H9 (cell line): ENCODE measurements around the gene ACACB. TPM values are rescaled to one million over a fixed set of nuclear protein-coding genes. Genes with fewer than 3 reads are reported as not detected.

Source experiments
- DNase-seq: peaks from one replicate; pipeline ENCODE4 v3.0.0-alpha.2; 2017
- H2AFZ ChIP-seq: one replicate; pipeline ENCODE4 v1.6.1; 2013; ENCODE audit warnings: mild to moderate bottlenecking, low read length, control low read depth, moderate library complexity
- H2AK5ac ChIP-seq: 2 replicates; pipeline ENCODE4 v1.6.1; 2013; ENCODE audit warnings: low read length, control low read depth, mixed read lengths; ENCODE audit not compliant: insufficient read length
- H2BK120ac ChIP-seq: one replicate; pipeline ENCODE4 v1.6.1; 2013; ENCODE audit warnings: low read depth, mild to moderate bottlenecking, low read length, control low read depth, inconsistent platforms; ENCODE audit not compliant: poor library complexity, severe bottlenecking
- H2BK12ac ChIP-seq: 2 replicates; pipeline ENCODE4 v1.6.1; 2013; ENCODE audit warnings: low read length, control low read depth, mixed read lengths, low read depth; ENCODE audit not compliant: insufficient read length
- H2BK15ac ChIP-seq: 2 replicates; pipeline ENCODE4 v1.6.1; 2013; ENCODE audit warnings: low read depth, low read length, control low read depth
- H2BK20ac ChIP-seq: one replicate; pipeline ENCODE4 v1.6.1; 2013; ENCODE audit warnings: low read depth, mild to moderate bottlenecking, low read length, control low read depth, inconsistent platforms; ENCODE audit not compliant: poor library complexity, severe bottlenecking
- H2BK5ac ChIP-seq: 2 replicates; pipeline ENCODE4 v1.6.1; 2013; ENCODE audit warnings: low read length, control low read depth, mixed read lengths; ENCODE audit not compliant: insufficient read length
- H3K14ac ChIP-seq: 2 replicates; pipeline ENCODE4 v1.6.1; 2013; ENCODE audit warnings: low read length, control low read depth; ENCODE audit not compliant: insufficient read depth
- H3K18ac ChIP-seq: 2 replicates; pipeline ENCODE4 v1.6.1; 2013; ENCODE audit warnings: low read depth, mild to moderate bottlenecking, mixed read lengths, low read length, control low read depth; ENCODE audit not compliant: insufficient read length
- H3K23ac ChIP-seq: 2 replicates; pipeline ENCODE4 v1.6.1; 2013; ENCODE audit warnings: low read length, control low read depth, mixed read lengths, low read depth; ENCODE audit not compliant: insufficient read length
- H3K23me2 ChIP-seq: 2 replicates; pipeline ENCODE4 v1.6.1; 2013; ENCODE audit warnings: low read depth, mild to moderate bottlenecking, mixed read lengths, low read length, control low read depth; ENCODE audit not compliant: insufficient read length, poor library complexity, severe bottlenecking
- H3K27ac ChIP-seq: 2 replicates; pipeline ENCODE4 v1.5.1; 2013; ENCODE audit warnings: low read length, control low read depth, mixed read lengths, low read depth; ENCODE audit not compliant: insufficient read length
- H3K27me3 ChIP-seq: 2 replicates; pipeline ENCODE4 v1.6.1; 2013; ENCODE audit warnings: low read length, control low read depth, inconsistent platforms; ENCODE audit not compliant: insufficient read depth
- H3K4ac ChIP-seq: 2 replicates; pipeline ENCODE4 v1.6.1; 2013; ENCODE audit warnings: low read depth, mild to moderate bottlenecking, control low read depth, inconsistent platforms, low read length, moderate library complexity
- H3K4me1 ChIP-seq: 2 replicates; pipeline ENCODE4 v1.6.1; 2013; ENCODE audit warnings: low read length, control low read depth, inconsistent platforms; ENCODE audit not compliant: insufficient read depth
- H3K4me2 ChIP-seq: 2 replicates; pipeline ENCODE4 v1.6.1; 2013; ENCODE audit warnings: low read length, control low read depth, mixed read lengths; ENCODE audit not compliant: insufficient read length, insufficient read depth
- H3K56ac ChIP-seq: 2 replicates; pipeline ENCODE4 v1.6.1; 2013; ENCODE audit warnings: low read depth, mild to moderate bottlenecking, mixed read lengths, low read length, control low read depth; ENCODE audit not compliant: insufficient read length
- H3K79me1 ChIP-seq: 2 replicates; pipeline ENCODE4 v1.6.1; 2013; ENCODE audit warnings: low read depth, mild to moderate bottlenecking, moderate library complexity, low read length, control low read depth, inconsistent platforms; ENCODE audit not compliant: insufficient read depth, poor library complexity, severe bottlenecking
- H3K79me2 ChIP-seq: 2 replicates; pipeline ENCODE4 v1.6.1; 2013; ENCODE audit warnings: low read length, control low read depth, inconsistent platforms; ENCODE audit not compliant: insufficient read depth
- H3K9ac ChIP-seq: 2 replicates; pipeline ENCODE4 v1.6.1; 2013; ENCODE audit warnings: low read length, control low read depth, mixed read lengths; ENCODE audit not compliant: insufficient read length; ENCODE audit errors: extremely low read depth
- H3K9me3 ChIP-seq: one replicate; pipeline ENCODE4 v1.6.1; 2013; ENCODE audit warnings: low read depth, low read length, inconsistent platforms; ENCODE audit not compliant: control insufficient read depth
- H3T11ph ChIP-seq: one replicate; pipeline ENCODE4 v1.6.1; 2013; ENCODE audit warnings: mild to moderate bottlenecking, low read length, control low read depth, inconsistent platforms
- H4K20me1 ChIP-seq: one replicate; pipeline ENCODE4 v1.6.1; 2013; ENCODE audit not compliant: control insufficient read depth, insufficient read length, insufficient read depth
- H4K5ac ChIP-seq: 2 replicates; pipeline ENCODE4 v1.6.1; 2013; ENCODE audit warnings: low read depth, mild to moderate bottlenecking, mixed read lengths, low read length, control low read depth; ENCODE audit not compliant: insufficient read length
- H4K8ac ChIP-seq: replicated peaks from 2 replicates; pipeline ENCODE4 v1.6.1; 2013; ENCODE audit warnings: low read length, control low read depth, mixed read lengths, low read depth; ENCODE audit not compliant: insufficient read length
- H4K91ac ChIP-seq: 2 replicates; pipeline ENCODE4 v1.6.1; 2013; ENCODE audit warnings: low read depth, mild to moderate bottlenecking, moderate library complexity, mixed read lengths, low read length, control low read depth; ENCODE audit not compliant: insufficient read length
- H3K27ac Mint-ChIP-seq, 3 experiments: 2 replicates in 2 of 3; 3 replicates in 1 of 3; pipeline ENCODE4 v1.8.0; 2020 to 2021; ENCODE audit warnings: mixed read lengths in 3 of 3, mild to moderate bottlenecking in 1 of 3, moderate library complexity in 1 of 3
- H3K27me3 Mint-ChIP-seq: 2 replicates; pipeline ENCODE4 v1.8.0; 2021; ENCODE audit warnings: low read depth, mild to moderate bottlenecking, moderate library complexity, mixed read lengths
- H3K36me3 Mint-ChIP-seq, 3 experiments: 2 replicates in 2 of 3; 3 replicates in 1 of 3; pipeline ENCODE4 v1.8.0; 2020 to 2021; ENCODE audit warnings: low read depth in 3 of 3, mixed read lengths in 3 of 3; ENCODE audit not compliant: insufficient read depth in 1 of 3
- H3K4me1 Mint-ChIP-seq, 2 experiments: 2 replicates each; pipeline ENCODE4 v1.8.0; 2020; ENCODE audit warnings: mixed read lengths in 2 of 2
- H3K4me3 Mint-ChIP-seq, 2 experiments: 2 replicates in 1 of 2; 3 replicates in 1 of 2; pipeline ENCODE4 v1.8.0; 2020 to 2021; ENCODE audit warnings: mild to moderate bottlenecking in 2 of 2, mixed read lengths in 2 of 2, moderate library complexity in 1 of 2
- H3K9me3 Mint-ChIP-seq, 2 experiments: 2 replicates in 1 of 2; 3 replicates in 1 of 2; pipeline ENCODE4 v1.8.0; 2020; ENCODE audit warnings: mild to moderate bottlenecking in 2 of 2, mixed read lengths in 2 of 2, moderate library complexity in 1 of 2
- WGBS: extraction: QIAGEN DNeasy Blood & Tissue Kit; methylation state at CpG from one replicate; pipeline ENCODE4 v1.1.7; 2013; ENCODE audit warnings: missing lambda C conversion rate, low lambda C conversion rate, mixed read lengths; ENCODE audit not compliant: insufficient read length; ENCODE audit errors: extremely low coverage; 5-methylcytosine and 5-hydroxymethylcytosine counted together
- total RNA-seq: library from RNA; stranded (reverse); gene quantifications from 2 replicates; pipeline ENCODE4 v1.2.1, GENCODE V29; 2021
- TF ChIP-seq, protein P1 (sequence below): fragments of 200-600 bp; sonication (generic); conservative IDR thresholded peaks from 3 replicates; pipeline ENCODE4 v1.8.0; 2021; ENCODE audit warnings: antibody characterized with exemption, mild to moderate bottlenecking

The ACACB gene
- total RNA-seq, 1 experiment from 2014 or later, result 14.2 TPM

DNA sequence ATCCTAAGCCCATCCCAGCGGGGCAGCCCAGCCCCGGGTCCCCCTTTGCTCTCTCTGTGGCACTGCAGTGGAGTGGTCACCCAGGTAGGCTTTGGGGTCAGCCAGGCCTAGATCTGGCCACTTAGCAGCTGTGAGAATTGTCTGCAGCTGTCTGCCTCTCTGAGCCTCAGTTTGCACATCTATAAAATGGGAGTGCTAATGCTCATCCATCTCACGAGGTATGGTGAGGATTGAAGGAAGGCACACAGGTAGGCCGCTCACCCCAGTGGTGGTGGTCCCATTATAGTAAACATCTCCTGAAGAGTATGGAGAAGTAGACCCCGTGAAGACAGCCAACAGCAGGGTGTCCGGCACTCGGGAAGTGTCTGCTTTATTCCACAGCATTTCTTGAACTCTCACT lies 183.5 kb downstream of the ACACB start:
- H3K23ac ChIP-seq, result no peak overlapping the region
- Mint-ChIP-seq H3K9me3 (no peaks in the 10 kb centered on the region), H3K4me3 (no peak overlapping the region), H3K36me3 (no peaks in the 10 kb centered on the region), H3K4me1 (peaks cover 4 to 6% of the 10 kb centered on the region in 2 experiments; a peak in 1 of 4 replicates), H3K27ac (no peak overlapping the region), H3K27me3 (peaks cover 12% of the 10 kb centered on the region)
- no peaks in the 10 kb centered on the region for H3K9me3 ChIP-seq
- no peaks in the 10 kb centered on the region; the same call in 1 of the 2 replicates for H3K4me1 ChIP-seq
- no peak overlapping the region for H3K18ac ChIP-seq
- H3K23me2 ChIP-seq, result peaks cover 3% of the 10 kb centered on the region
- no peak overlapping the region for H2BK20ac ChIP-seq
- H4K20me1 ChIP-seq, result no peaks in the 10 kb centered on the region
- H2BK12ac ChIP-seq, result no peak overlapping the region
- WGBS, result no CpG with 5 or more reads among the region's 7 CpGs
- H4K8ac ChIP-seq, result no peak overlapping the region
- no peak overlapping the region for H3K9ac ChIP-seq
- H3K14ac ChIP-seq, result no peak overlapping the region
- TF ChIP-seq, protein P1, sequence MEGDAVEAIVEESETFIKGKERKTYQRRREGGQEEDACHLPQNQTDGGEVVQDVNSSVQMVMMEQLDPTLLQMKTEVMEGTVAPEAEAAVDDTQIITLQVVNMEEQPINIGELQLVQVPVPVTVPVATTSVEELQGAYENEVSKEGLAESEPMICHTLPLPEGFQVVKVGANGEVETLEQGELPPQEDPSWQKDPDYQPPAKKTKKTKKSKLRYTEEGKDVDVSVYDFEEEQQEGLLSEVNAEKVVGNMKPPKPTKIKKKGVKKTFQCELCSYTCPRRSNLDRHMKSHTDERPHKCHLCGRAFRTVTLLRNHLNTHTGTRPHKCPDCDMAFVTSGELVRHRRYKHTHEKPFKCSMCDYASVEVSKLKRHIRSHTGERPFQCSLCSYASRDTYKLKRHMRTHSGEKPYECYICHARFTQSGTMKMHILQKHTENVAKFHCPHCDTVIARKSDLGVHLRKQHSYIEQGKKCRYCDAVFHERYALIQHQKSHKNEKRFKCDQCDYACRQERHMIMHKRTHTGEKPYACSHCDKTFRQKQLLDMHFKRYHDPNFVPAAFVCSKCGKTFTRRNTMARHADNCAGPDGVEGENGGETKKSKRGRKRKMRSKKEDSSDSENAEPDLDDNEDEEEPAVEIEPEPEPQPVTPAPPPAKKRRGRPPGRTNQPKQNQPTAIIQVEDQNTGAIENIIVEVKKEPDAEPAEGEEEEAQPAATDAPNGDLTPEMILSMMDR, result no peak
- H2AK5ac ChIP-seq, result no peak overlapping the region
- DNase-seq, result no peak
- no peak overlapping the region for H2BK15ac ChIP-seq
- no peak overlapping the region for H2BK5ac ChIP-seq
- no peaks in the 10 kb centered on the region for H3K79me2 ChIP-seq
- H3T11ph ChIP-seq, result no peak overlapping the region
- H3K4ac ChIP-seq, result no peak overlapping the region
- no peaks in the 10 kb centered on the region for H3K79me1 ChIP-seq
- no peak overlapping the region for H3K56ac ChIP-seq
- no peak overlapping the region for H4K5ac ChIP-seq
- no peaks in the 10 kb centered on the region for H3K27me3 ChIP-seq
- no peak overlapping the region for H3K27ac ChIP-seq
- no peak overlapping the region for H2BK120ac ChIP-seq
- no peak overlapping the region for H3K4me2 ChIP-seq
- H2AFZ ChIP-seq, result no peak overlapping the region
- no peak overlapping the region for H4K91ac ChIP-seq
